HFFc6 (cell line): ENCODE measurements around the gene CASS4. TPM values are rescaled to one million over a fixed set of nuclear protein-coding genes. Genes with fewer than 3 reads are reported as not detected.

ENCODE experiments used
- DNase-seq: peaks from one replicate; pipeline ENCODE4 v3.0.0-alpha.2; 2018
- H3K27ac Mint-ChIP-seq: 2 replicates; pipeline ENCODE4 v1.8.0; 2020; ENCODE audit warnings: mild to moderate bottlenecking, mixed read lengths
- H3K27me3 Mint-ChIP-seq: 2 replicates; pipeline ENCODE4 v1.8.0; 2021; ENCODE audit warnings: mild to moderate bottlenecking, moderate library complexity, mixed read lengths; ENCODE audit not compliant: insufficient read depth
- H3K36me3 Mint-ChIP-seq: 2 replicates; pipeline ENCODE4 v1.8.0; 2021; ENCODE audit warnings: low read depth, mixed read lengths
- H3K4me1 Mint-ChIP-seq: 2 replicates; pipeline ENCODE4 v1.8.0; 2020; ENCODE audit warnings: low read depth, mixed read lengths
- H3K4me3 Mint-ChIP-seq: 2 replicates; pipeline ENCODE4 v1.8.0; 2020; ENCODE audit warnings: mild to moderate bottlenecking, moderate library complexity, mixed read lengths
- H3K9me3 Mint-ChIP-seq: 2 replicates; pipeline ENCODE4 v1.8.0; 2020; ENCODE audit warnings: mild to moderate bottlenecking, mixed read lengths
- CTCF ChIP-seq: fragments of 200-600 bp; sonication (generic); IDR thresholded peaks from 2 replicates; pipeline ENCODE4 v1.5.0; 2021; ENCODE audit warnings: antibody characterized with exemption, mild to moderate bottlenecking
- total RNA-seq, 6 experiments: library from RNA; stranded (reverse); fragmentation: NEBNext Ultra II Directional; extraction: Animal tissue kit (Norgen Biotek cat#: 25700); gene quantifications; 2 replicates in 1 of 6; 3 replicates in 5 of 6; pipeline ENCODE4 v1.2.3, GENCODE V29; 2021

The CASS4 gene
- total RNA-seq, 6 experiments from 2014 or later: 0.38 to 0.70 (median 0.56) TPM

GRCh38 chr20:56380375-56380774 lies 31.7 kb upstream of the CASS4 start:
- no peak for TF ChIP-seq CTCF
- no peaks in the 10 kb centered on the region for H3K9me3 Mint-ChIP-seq
- H3K27me3 Mint-ChIP-seq: no peaks in the 10 kb centered on the region; the same call in 1 of the 2 replicates
- peak; percentile 74 for DNase-seq
- H3K36me3 Mint-ChIP-seq: peaks cover 41% of the 10 kb centered on the region
- no peak overlapping the region for H3K4me3 Mint-ChIP-seq
- H3K27ac Mint-ChIP-seq: peak overlapping the region; percentile 28; the same call in 1 of the 2 replicates
- peaks cover 54% of the 10 kb centered on the region for H3K4me1 Mint-ChIP-seq

- Mint-ChIP-seq H3K36me3 (peaks cover 39% of the 10 kb centered on the region), H3K27ac (peak overlapping the region; percentile 36; the same call in 1 of the 2 replicates), H3K4me3 (no peak overlapping the region), H3K9me3 (no peaks in the 10 kb centered on the region), H3K4me1 (peaks cover 52% of the 10 kb centered on the region), H3K27me3 (no peaks in the 10 kb centered on the region; the same call in 1 of the 2 replicates)
- no peak for TF ChIP-seq CTCF
- no peak for DNase-seq
These were observed 30.6 kb upstream of the CASS4 start for GRCh38 chr20:56381501-56381900.

- H3K27me3 Mint-ChIP-seq: no peaks in the 10 kb centered on the region; the same call in 1 of the 2 replicates
These were observed 29.4 kb upstream of the CASS4 start for GRCh38 chr20:56382696-56383095.

GRCh38 chr20:56383334-56383733 lies 28.7 kb upstream of the CASS4 start:
- Mint-ChIP-seq H3K4me3 (no peak overlapping the region), H3K36me3 (peaks cover 27% of the 10 kb centered on the region), H3K9me3 (no peaks in the 10 kb centered on the region), H3K27me3 (no peaks in the 10 kb centered on the region; the same call in 1 of the 2 replicates), H3K27ac (peak overlapping the region; percentile 23), H3K4me1 (peaks cover 50% of the 10 kb centered on the region)
- no peak for DNase-seq
- TF ChIP-seq CTCF: no peak

More at GRCh38 chr20:56382696-56383095, 29.4 kb upstream of the CASS4 start:
- Mint-ChIP-seq H3K9me3 (no peaks in the 10 kb centered on the region), H3K4me3 (no peak overlapping the region), H3K4me1 (peaks cover 50% of the 10 kb centered on the region), H3K36me3 (peaks cover 33% of the 10 kb centered on the region), H3K27ac (peak overlapping the region; percentile 23)
- no peak for TF ChIP-seq CTCF
- no peak for DNase-seq

GRCh38 chr20:56385130-56385529 lies 26.9 kb upstream of the CASS4 start:
- Mint-ChIP-seq H3K4me1 (peaks cover 63% of the 10 kb centered on the region), H3K27ac (peak overlapping the region; percentile 19; the same call in 1 of the 2 replicates), H3K9me3 (no peaks in the 10 kb centered on the region), H3K27me3 (no peaks in the 10 kb centered on the region; the same call in 1 of the 2 replicates), H3K4me3 (no peak overlapping the region), H3K36me3 (peaks cover 32% of the 10 kb centered on the region)
- DNase-seq: no peak
- no peak for TF ChIP-seq CTCF
